K562 (cell line): ENCODE data around the gene CCDC136. TPM values are rescaled to one million over a fixed set of nuclear protein-coding genes. Genes with fewer than 3 reads are reported as not detected.

ENCODE experiments used
- ASH1L ChIP-seq: fragments of 450-650 bp; IDR thresholded peaks from 2 replicates; pipeline ENCODE4 v1.6.1; 2018; ENCODE audit warnings: borderline replicate concordance, mild to moderate bottlenecking, low read depth; ENCODE audit not compliant: partially characterized antibody
- CEBPG ChIP-seq, 3 experiments: fragments of 200-800 bp in 1 of 3; sonication (Bioruptor generic) in 1 of 3; sonication (generic) in 1 of 3; formaldehyde crosslinking in 1 of 3; IDR thresholded peaks in 2 of 3; conservative IDR thresholded peaks in 1 of 3; 2 replicates each; pipeline versions ENCODE4 v1.6.1 to v1.8.0; 2016 to 2022; ENCODE audit warnings: missing compliant biosample characterization in 2 of 3, missing genetic modification characterization in 2 of 3, mild to moderate bottlenecking in 1 of 3, missing genetic modification reagents in 1 of 3
- ETV1 ChIP-seq: fragments of 450-650 bp; conservative IDR thresholded peaks from 2 replicates; pipeline ENCODE4 v1.6.1; 2016; ENCODE audit warnings: missing genetic modification characterization, control low read depth, low read depth, missing compliant biosample characterization
- GTF2F1 ChIP-seq: IDR thresholded peaks from 2 replicates; pipeline ENCODE4 v1.6.1; 2011; ENCODE audit warnings: low read depth, low read length, improper control_type of control experiment
- HES1 ChIP-seq: fragments of 450-650 bp; IDR thresholded peaks from 2 replicates; pipeline ENCODE4 v1.6.1; 2016; ENCODE audit warnings: low read depth, mild to moderate bottlenecking, moderate library complexity
- KDM4B ChIP-seq, 2 experiments: fragments of 450-650 bp in 1 of 2; sonication (generic) in 1 of 2; IDR thresholded peaks; 2 replicates each; pipeline ENCODE4 v1.6.1; 2016 to 2017; ENCODE audit warnings: borderline replicate concordance in 2 of 2, antibody characterized with exemption in 1 of 2, low read depth in 1 of 2, mild to moderate bottlenecking in 1 of 2
- MLX ChIP-seq, 2 experiments: fragments of 450-650 bp in 1 of 2; sonication (generic) in 1 of 2; formaldehyde crosslinking; conservative IDR thresholded peaks; 2 replicates each; pipeline versions ENCODE4 v1.4.0 to v1.8.1; 2020 to 2022; ENCODE audit warnings: mild to moderate bottlenecking in 1 of 2, missing genetic modification reagents in 1 of 2
- SP1 ChIP-seq: sonication (generic); formaldehyde crosslinking; IDR thresholded peaks from 2 replicates; pipeline ENCODE4 v1.8.1; 2022; ENCODE audit warnings: mild to moderate bottlenecking, missing genetic modification reagents
- TFE3 ChIP-seq: fragments of 450-650 bp; formaldehyde crosslinking; IDR thresholded peaks from 2 replicates; pipeline ENCODE4 v1.4.0; 2020; ENCODE audit warnings: mild to moderate bottlenecking, mixed read lengths
- TSHZ1 ChIP-seq: fragments of 250-450 bp; sonication (Bioruptor Pico); IDR thresholded peaks from 2 replicates; pipeline ENCODE4 v1.4.0; 2020; ENCODE audit warnings: mild to moderate bottlenecking, moderate library complexity
- ZBED1 ChIP-seq: IDR thresholded peaks from 2 replicates; pipeline ENCODE4 v1.6.1; 2014
- ZBTB17 ChIP-seq: fragments of 450-650 bp; formaldehyde crosslinking; IDR thresholded peaks from 2 replicates; pipeline ENCODE4 v1.4.0; 2020; ENCODE audit warnings: mild to moderate bottlenecking
- polyA plus RNA-seq, 8 experiments: library from polyadenylated mRNA; depleted of rRNA in 4 of 8; stranded (reverse) in 5 of 8; unstranded in 3 of 8; fragments of >200 nt; fragmentation: Nextera tagmentation in 2 of 8; fragmentation: Illumina TruSeq in 1 of 8; extraction: Ambion mirVana in 2 of 8; extraction: Trizol in 1 of 8; gene quantifications; 2 replicates each; pipeline versions ENCODE4 v1.2.1 to v1.2.3, GENCODE V29; 2011 to 2014; ENCODE audit warnings: inconsistent platforms in 1 of 8, missing spikeins in 1 of 8
- total RNA-seq, 7 experiments: library from RNA; depleted of rRNA in 6 of 7; stranded (reverse); fragments of >200 nt in 6 of 7; fragmentation: Illumina TruSeq in 2 of 7; extraction: Trizol in 2 of 7; gene quantifications; 2 replicates each; pipeline versions ENCODE4 v1.2.1 to v1.2.3, GENCODE V29; 2011 to 2021; ENCODE audit warnings: low replicate concordance in 1 of 7
- TF ChIP-seq, protein P1 (sequence below): fragments of 450-650 bp; IDR thresholded peaks from 2 replicates; pipeline ENCODE4 v1.6.1; 2016; ENCODE audit warnings: mild to moderate bottlenecking
- TF ChIP-seq, protein P2 (sequence below): sonication (generic); formaldehyde crosslinking; IDR thresholded peaks from 2 replicates; pipeline ENCODE4 v1.8.1; 2023; ENCODE audit warnings: mild to moderate bottlenecking, missing genetic modification reagents

CCDC136 gene
- total and polyA plus RNA-seq, 9 of the 15 experiments (the other 6 are each of a cell fraction or from before 2014, with no cell fraction given) = 2.4 to 40.8 (median 26.5) TPM

DNA sequence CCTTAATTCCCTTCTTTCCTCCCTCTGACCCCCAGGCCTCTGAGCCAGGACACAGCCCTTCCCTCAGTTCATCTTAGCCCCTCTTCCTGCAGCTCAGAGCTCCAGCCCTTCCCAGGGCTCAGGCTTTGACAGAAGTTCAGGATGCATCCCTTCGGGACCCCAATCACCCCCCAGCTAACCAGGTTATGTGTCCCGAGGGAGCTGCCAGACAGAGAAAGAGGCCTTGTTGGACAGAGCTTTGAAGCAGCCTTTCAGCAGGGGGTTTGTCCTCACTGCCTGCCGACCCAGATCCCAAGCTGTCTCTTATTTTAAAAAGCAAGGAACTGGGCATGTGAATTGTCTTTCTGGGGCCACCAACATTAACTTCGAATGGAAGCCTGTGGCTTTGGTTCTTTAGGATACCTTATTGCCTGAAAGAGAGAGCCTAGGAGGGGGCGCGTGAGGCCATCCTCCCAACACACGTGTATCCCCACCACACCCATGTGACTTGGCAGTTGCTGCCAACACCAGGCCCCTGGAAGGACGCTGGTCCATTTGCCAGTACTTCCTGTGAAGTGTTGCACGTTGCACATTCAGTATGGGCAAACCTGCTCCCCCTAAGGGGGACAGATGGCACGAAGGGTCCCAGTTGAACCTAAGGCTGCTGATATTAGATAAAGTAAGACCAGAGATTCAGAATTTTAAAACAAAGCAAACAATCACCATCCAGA lies 858 bp downstream of the CCDC136 start (continued):
- TF ChIP-seq, protein P1, sequence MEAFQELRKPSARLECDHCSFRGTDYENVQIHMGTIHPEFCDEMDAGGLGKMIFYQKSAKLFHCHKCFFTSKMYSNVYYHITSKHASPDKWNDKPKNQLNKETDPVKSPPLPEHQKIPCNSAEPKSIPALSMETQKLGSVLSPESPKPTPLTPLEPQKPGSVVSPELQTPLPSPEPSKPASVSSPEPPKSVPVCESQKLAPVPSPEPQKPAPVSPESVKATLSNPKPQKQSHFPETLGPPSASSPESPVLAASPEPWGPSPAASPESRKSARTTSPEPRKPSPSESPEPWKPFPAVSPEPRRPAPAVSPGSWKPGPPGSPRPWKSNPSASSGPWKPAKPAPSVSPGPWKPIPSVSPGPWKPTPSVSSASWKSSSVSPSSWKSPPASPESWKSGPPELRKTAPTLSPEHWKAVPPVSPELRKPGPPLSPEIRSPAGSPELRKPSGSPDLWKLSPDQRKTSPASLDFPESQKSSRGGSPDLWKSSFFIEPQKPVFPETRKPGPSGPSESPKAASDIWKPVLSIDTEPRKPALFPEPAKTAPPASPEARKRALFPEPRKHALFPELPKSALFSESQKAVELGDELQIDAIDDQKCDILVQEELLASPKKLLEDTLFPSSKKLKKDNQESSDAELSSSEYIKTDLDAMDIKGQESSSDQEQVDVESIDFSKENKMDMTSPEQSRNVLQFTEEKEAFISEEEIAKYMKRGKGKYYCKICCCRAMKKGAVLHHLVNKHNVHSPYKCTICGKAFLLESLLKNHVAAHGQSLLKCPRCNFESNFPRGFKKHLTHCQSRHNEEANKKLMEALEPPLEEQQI = no peak
- TF ChIP-seq MLX (CRISPR knock-in tag; conservative IDR thresholded peaks at IDR 0.05) = peak in 1 of 2 experiments; percentile 55; a peak in 1 of 4 replicates
- peak; percentile 33; the same call in 1 of the 2 replicates for TF ChIP-seq SP1 (CRISPR knock-in tag)
- no peak for TF ChIP-seq KDM4B (IDR thresholded peaks at IDR 0.05; ENCODE audit: borderline replicate concordance in 2 of 2, low read depth in 1 of 2)
- TF ChIP-seq TSHZ1 = no peak
- TF ChIP-seq, protein P2, sequence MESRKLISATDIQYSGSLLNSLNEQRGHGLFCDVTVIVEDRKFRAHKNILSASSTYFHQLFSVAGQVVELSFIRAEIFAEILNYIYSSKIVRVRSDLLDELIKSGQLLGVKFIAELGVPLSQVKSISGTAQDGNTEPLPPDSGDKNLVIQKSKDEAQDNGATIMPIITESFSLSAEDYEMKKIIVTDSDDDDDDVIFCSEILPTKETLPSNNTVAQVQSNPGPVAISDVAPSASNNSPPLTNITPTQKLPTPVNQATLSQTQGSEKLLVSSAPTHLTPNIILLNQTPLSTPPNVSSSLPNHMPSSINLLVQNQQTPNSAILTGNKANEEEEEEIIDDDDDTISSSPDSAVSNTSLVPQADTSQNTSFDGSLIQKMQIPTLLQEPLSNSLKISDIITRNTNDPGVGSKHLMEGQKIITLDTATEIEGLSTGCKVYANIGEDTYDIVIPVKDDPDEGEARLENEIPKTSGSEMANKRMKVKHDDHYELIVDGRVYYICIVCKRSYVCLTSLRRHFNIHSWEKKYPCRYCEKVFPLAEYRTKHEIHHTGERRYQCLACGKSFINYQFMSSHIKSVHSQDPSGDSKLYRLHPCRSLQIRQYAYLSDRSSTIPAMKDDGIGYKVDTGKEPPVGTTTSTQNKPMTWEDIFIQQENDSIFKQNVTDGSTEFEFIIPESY (CRISPR knock-in tag) = no peak
- TF ChIP-seq ZBED1 = no peak
- TF ChIP-seq ASH1L = no peak
- peak; percentile 82; the same call in 1 of the 2 replicates for TF ChIP-seq ZBTB17 (CRISPR knock-in tag)
- TF ChIP-seq ETV1 (tag) = 0 out of 2 replicates have a peak, but pooled peaks have one; percentile 7
- TF ChIP-seq GTF2F1 = no peak
- TF ChIP-seq TFE3 (CRISPR knock-in tag) = no peak
- no peak for TF ChIP-seq HES1
- TF ChIP-seq CEBPG (CRISPR knock-in tag; IDR thresholded peaks at IDR 0.05) = no peak
- no peak for TF ChIP-seq CEBPG (tag; conservative IDR thresholded peaks at IDR 0.05 in 1 of 2, IDR thresholded peaks at IDR 0.05 in 1 of 2)
